Fibroblast of the aortic adventitia (primary cell): ENCODE measurements around the gene TMEM115. TPM values are rescaled to one million over a fixed set of nuclear protein-coding genes. Genes with fewer than 3 reads are reported as not detected.
"Not testable (repeated sequence)": the region's sequence is repeated elsewhere in the genome, so short reads cannot be mapped to it uniquely, and the experiment has no call there.

Source experiments
- DNase-seq: peaks from one replicate; pipeline ENCODE4 v3.0.0-alpha.2; 2010; ENCODE audit warnings: low read depth
- H3K4me3 ChIP-seq: 2 replicates; pipeline ENCODE4 v1.5.1; 2011; ENCODE audit warnings: low read depth, mild to moderate bottlenecking, control low read depth, low read length, moderate library complexity
- CTCF ChIP-seq: IDR thresholded peaks from 2 replicates; pipeline ENCODE4 v1.5.1; 2011; ENCODE audit warnings: mild to moderate bottlenecking, low read length, control low read depth, inconsistent platforms; ENCODE audit not compliant: insufficient read depth
- total RNA-seq: library from RNA; depleted of rRNA; stranded (reverse); fragments of >200 nt; gene quantifications from 2 replicates; pipeline ENCODE4 v1.2.3, GENCODE V29; 2012; ENCODE audit warnings: low replicate concordance

The TMEM115 gene
- total RNA-seq, 1 donor = 47.9 TPM

- no peak for TF ChIP-seq CTCF
- H3K4me3 ChIP-seq = no peak overlapping the region
- DNase-seq = no peak
Observed at GRCh38 chr3:50318615-50319014, 40.7 kb downstream of the TMEM115 start.

GRCh38 chr3:50318163-50318562, 41.2 kb downstream of the TMEM115 start:
- no peak for TF ChIP-seq CTCF
- no peak overlapping the region for H3K4me3 ChIP-seq
- no peak for DNase-seq

- H3K4me3 ChIP-seq = no peak overlapping the region
- no peak for DNase-seq
- no peak for TF ChIP-seq CTCF
Observed at GRCh38 chr3:50317300-50317699, 42.0 kb downstream of the TMEM115 start.

GRCh38 chr3:50316657-50317242, 42.6 kb downstream of the TMEM115 start:
- DNase-seq = no peak
- H3K4me3 ChIP-seq = no peak overlapping the region
- no peak for TF ChIP-seq CTCF

GRCh38 chr3:50314816-50315215, 44.5 kb downstream of the TMEM115 start:
- H3K4me3 ChIP-seq = no peak overlapping the region
- no peak for TF ChIP-seq CTCF
- DNase-seq = no peak

- TF ChIP-seq CTCF = no peak
- no peak for DNase-seq
- no peak overlapping the region for H3K4me3 ChIP-seq
Observed at GRCh38 chr3:50314342-50314741, 45.0 kb downstream of the TMEM115 start.

GRCh38 chr3:50312041-50312440, 47.3 kb downstream of the TMEM115 start:
- DNase-seq = not testable (repeated sequence)

More at GRCh38 chr3:50312041-50312440, 47.3 kb downstream of the TMEM115 start:
- not testable (repeated sequence) for H3K4me3 ChIP-seq

Other genes with a start within 250 kb of the TMEM115 start
- 0.74 and 3.5 TPM in 2 replicates for gene SEMA3F, start 204.2 kb downstream of the TMEM115 start, total RNA-seq
- not detected in 2 replicates for gene GNAT1, start 167.9 kb downstream of the TMEM115 start, total RNA-seq
- gene SLC38A3, start 154.2 kb downstream of the TMEM115 start, total RNA-seq = 0.27 TPM in 1 of 2 replicates, not detected in the other
- gene GNAI2, start 123.3 kb downstream of the TMEM115 start, total RNA-seq = 195 and 203 TPM in 2 replicates
- 9.7 and 110 TPM in 2 replicates for gene SEMA3B, start 90.4 kb downstream of the TMEM115 start, total RNA-seq
- not detected in 2 replicates for gene LSMEM2, start 80.4 kb downstream of the TMEM115 start, total RNA-seq
- gene IFRD2, start 67.1 kb downstream of the TMEM115 start, total RNA-seq = 45.3 and 72.7 TPM in 2 replicates
- gene HYAL3, start 60.1 kb downstream of the TMEM115 start, total RNA-seq = 1.2 and 3.1 TPM in 2 replicates
- gene NAA80, start 60.1 kb downstream of the TMEM115 start, total RNA-seq = 3.8 and 8.4 TPM in 2 replicates
- 0.90 TPM in 1 of 2 replicates, not detected in the other for gene HYAL1, start 55.9 kb downstream of the TMEM115 start, total RNA-seq
- gene HYAL2, start 36.8 kb downstream of the TMEM115 start, total RNA-seq = 7.8 and 27.0 TPM in 2 replicates
- gene TUSC2, start 31.3 kb downstream of the TMEM115 start, total RNA-seq = 11.9 and 15.5 TPM in 2 replicates
- 20.4 and 45.7 TPM in 2 replicates for gene RASSF1, start 18.7 kb downstream of the TMEM115 start, total RNA-seq
- 0.81 and 0.82 TPM in 2 replicates for gene ZMYND10, start 13.8 kb downstream of the TMEM115 start, total RNA-seq
- gene NPRL2, start 8.7 kb downstream of the TMEM115 start, total RNA-seq = 9.4 and 19.7 TPM in 2 replicates
- 12.2 and 15.8 TPM in 2 replicates for gene CYB561D2, start 8.7 kb downstream of the TMEM115 start, total RNA-seq
- not detected in 2 replicates for gene CACNA2D2, start 144.1 kb upstream of the TMEM115 start, total RNA-seq
- 13.3 and 16.4 TPM in 2 replicates for gene C3orf18, start 208.2 kb upstream of the TMEM115 start, total RNA-seq
- gene HEMK1, start 210.0 kb upstream of the TMEM115 start, total RNA-seq = 5.0 and 14.4 TPM in 2 replicates